ENCODE results near the gene RAB40A. TPM values are rescaled to one million over a fixed set of nuclear protein-coding genes. Genes with fewer than 3 reads are reported as not detected.
"Not testable (repeated sequence)": the region's sequence is repeated elsewhere in the genome, so short reads cannot be mapped to it uniquely, and the experiment has no call there.

Gene RAB40A
- total RNA-seq, 1 donor from 2014 or later: 0.36 TPM

DNA sequence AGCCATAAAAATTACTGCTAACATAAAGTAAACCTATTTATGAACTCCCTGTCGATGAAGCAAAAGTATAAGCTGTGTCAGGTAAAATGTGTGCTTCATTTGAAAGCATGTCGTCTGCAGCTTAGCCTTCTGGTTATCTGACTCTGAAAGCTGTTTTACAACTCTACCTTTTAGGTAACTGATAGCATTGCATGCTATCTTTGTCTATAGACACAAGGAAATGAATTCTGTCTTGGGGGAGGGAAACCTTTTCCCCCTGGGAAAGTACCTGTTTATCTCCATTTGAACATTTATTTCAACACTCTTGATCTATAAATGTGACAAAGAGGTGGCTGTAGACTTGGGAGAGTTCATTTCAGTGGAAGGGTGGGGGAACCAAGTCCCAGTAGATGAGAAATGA lies 51.4 kb downstream of the RAB40A start:
- H3K4me1 Mint-ChIP-seq (ENCODE audit: unreplicated experiment): peaks cover 6% of the 10 kb centered on the region
- DNase-seq (ENCODE audit: low spot score): no peak
- H3K4me3 Mint-ChIP-seq (ENCODE audit: unreplicated experiment): no peak overlapping the region
- TF ChIP-seq, protein P1, sequence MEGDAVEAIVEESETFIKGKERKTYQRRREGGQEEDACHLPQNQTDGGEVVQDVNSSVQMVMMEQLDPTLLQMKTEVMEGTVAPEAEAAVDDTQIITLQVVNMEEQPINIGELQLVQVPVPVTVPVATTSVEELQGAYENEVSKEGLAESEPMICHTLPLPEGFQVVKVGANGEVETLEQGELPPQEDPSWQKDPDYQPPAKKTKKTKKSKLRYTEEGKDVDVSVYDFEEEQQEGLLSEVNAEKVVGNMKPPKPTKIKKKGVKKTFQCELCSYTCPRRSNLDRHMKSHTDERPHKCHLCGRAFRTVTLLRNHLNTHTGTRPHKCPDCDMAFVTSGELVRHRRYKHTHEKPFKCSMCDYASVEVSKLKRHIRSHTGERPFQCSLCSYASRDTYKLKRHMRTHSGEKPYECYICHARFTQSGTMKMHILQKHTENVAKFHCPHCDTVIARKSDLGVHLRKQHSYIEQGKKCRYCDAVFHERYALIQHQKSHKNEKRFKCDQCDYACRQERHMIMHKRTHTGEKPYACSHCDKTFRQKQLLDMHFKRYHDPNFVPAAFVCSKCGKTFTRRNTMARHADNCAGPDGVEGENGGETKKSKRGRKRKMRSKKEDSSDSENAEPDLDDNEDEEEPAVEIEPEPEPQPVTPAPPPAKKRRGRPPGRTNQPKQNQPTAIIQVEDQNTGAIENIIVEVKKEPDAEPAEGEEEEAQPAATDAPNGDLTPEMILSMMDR (IDR thresholded peaks at IDR 0.05; ENCODE audit: unreplicated experiment): no peak
- no peaks in the 10 kb centered on the region for H3K36me3 Mint-ChIP-seq (ENCODE audit: low read depth, unreplicated experiment)
- H3K9me3 Mint-ChIP-seq (ENCODE audit: unreplicated experiment): no peaks in the 10 kb centered on the region
- H3K27ac Mint-ChIP-seq (ENCODE audit: unreplicated experiment): no peak overlapping the region
- H3K27me3 Mint-ChIP-seq (ENCODE audit: unreplicated experiment): no peaks in the 10 kb centered on the region

DNA sequence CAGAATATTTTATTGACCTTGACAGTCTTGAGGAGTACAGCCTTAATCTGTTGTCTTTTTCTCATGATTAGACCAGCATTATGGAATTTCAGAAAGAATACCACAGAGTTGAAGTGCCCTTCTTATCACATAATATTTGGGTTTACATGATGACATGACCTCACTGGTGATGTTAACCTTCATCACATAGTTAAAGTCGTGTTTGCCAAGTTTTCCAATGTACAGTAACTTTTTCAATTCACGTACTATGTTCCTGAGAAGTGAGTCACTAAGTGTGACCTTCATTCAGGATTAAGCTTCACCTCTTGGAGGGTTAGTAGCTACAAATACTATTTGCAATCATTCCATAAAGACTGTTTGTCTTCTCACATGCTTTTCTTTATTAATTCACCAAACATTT lies 52.1 kb downstream of the RAB40A start:
- H3K9me3 Mint-ChIP-seq (ENCODE audit: unreplicated experiment): no peaks in the 10 kb centered on the region
- peaks cover 8% of the 10 kb centered on the region for H3K4me1 Mint-ChIP-seq (ENCODE audit: unreplicated experiment)
- H3K36me3 Mint-ChIP-seq (ENCODE audit: low read depth, unreplicated experiment): no peaks in the 10 kb centered on the region
- TF ChIP-seq, protein P1 (IDR thresholded peaks at IDR 0.05; ENCODE audit: unreplicated experiment): no peak
- no peak overlapping the region for H3K4me3 Mint-ChIP-seq (ENCODE audit: unreplicated experiment)
- DNase-seq (ENCODE audit: low spot score): no peak
- no peaks in the 10 kb centered on the region for H3K27me3 Mint-ChIP-seq (ENCODE audit: unreplicated experiment)
- no peak overlapping the region for H3K27ac Mint-ChIP-seq (ENCODE audit: unreplicated experiment)

DNA sequence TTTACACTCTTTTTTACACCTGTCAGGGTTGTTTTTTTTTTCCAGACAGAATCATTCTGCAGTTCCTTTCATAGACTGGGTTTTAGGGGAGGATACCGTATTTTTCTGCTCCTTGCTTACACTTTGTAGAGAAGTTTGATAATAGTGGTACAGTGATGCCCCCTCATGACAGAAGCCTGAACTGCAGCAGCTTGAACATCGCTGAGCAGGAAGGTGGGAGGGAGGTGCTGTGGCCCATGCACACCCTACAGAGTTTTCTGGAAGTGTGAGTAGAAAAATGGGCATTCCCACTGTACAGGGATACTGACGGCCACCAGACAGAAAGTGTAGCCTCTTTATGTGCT lies 54.5 kb downstream of the RAB40A start:
- H3K27ac Mint-ChIP-seq (ENCODE audit: unreplicated experiment): no peak overlapping the region
- peaks cover 9% of the 10 kb centered on the region for H3K4me1 Mint-ChIP-seq (ENCODE audit: unreplicated experiment)
- no peak overlapping the region for H3K4me3 Mint-ChIP-seq (ENCODE audit: unreplicated experiment)
- peak; percentile 73 for DNase-seq (ENCODE audit: low spot score)
- no peaks in the 10 kb centered on the region for H3K27me3 Mint-ChIP-seq (ENCODE audit: unreplicated experiment)
- H3K9me3 Mint-ChIP-seq (ENCODE audit: unreplicated experiment): no peaks in the 10 kb centered on the region
- H3K36me3 Mint-ChIP-seq (ENCODE audit: low read depth, unreplicated experiment): no peaks in the 10 kb centered on the region
- TF ChIP-seq, protein P1 (IDR thresholded peaks at IDR 0.05; ENCODE audit: unreplicated experiment): peak; percentile 62

DNA sequence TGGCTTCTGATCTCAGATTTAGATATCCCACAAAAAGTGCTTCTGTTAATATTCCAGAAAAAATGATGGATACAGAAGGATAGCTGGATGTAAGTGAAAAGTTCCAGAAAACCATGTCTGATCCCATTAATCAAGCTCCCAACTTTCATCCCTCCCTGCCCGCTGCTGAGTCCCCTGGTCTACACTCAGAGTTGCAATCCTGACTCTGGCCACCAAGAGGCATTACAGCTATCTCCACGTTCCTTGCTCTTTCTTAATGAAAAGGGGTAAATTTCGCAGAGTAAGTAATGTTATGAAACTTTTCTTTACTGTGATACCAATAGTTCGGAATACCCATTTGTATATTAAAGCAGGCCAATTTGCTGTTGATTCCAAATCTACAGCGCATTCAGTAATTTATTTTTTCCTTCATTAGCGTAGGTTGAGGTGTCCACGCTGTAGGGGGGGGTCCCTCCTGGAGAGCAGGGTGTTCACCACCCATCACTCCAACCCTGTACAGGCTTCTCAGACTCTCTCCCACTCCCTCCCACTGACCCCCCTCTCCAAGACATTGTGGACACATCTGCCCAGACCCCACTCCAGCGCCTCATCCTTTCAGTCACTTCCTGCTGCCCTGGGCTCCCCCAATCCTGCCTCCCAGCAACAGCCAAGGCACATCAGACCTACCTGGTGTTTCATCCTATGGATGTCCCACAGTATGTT lies 55.1 kb downstream of the RAB40A start:
- no peak overlapping the region for H3K4me3 Mint-ChIP-seq (ENCODE audit: unreplicated experiment)

DNA sequence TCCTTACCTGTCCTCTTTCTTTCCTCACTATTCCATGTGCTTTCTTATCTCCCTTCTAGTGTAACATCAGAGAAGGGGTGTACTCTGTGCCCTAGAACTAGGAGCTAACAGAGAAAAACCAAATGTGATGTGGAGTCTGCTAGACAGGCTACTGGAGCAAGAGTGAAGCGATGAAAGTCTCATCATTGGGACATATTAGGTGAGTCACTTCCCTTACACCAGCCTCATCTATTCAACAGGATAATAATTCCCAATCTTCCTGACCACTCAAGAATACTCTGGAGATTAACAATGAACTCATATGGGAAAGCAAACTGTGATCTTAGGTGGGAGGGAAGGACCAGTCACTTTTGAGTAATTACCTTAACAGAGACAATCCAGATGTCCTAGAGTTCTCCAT lies 58.1 kb downstream of the RAB40A start:
- TF ChIP-seq, protein P1 (IDR thresholded peaks at IDR 0.05; ENCODE audit: unreplicated experiment): no peak
- Mint-ChIP-seq H3K4me3 (ENCODE audit: unreplicated experiment) (no peak overlapping the region), H3K27ac (ENCODE audit: unreplicated experiment) (no peak overlapping the region), H3K36me3 (ENCODE audit: low read depth, unreplicated experiment) (no peaks in the 10 kb centered on the region), H3K27me3 (ENCODE audit: unreplicated experiment) (no peaks in the 10 kb centered on the region), H3K9me3 (ENCODE audit: unreplicated experiment) (no peaks in the 10 kb centered on the region), H3K4me1 (ENCODE audit: unreplicated experiment) (peaks cover 9% of the 10 kb centered on the region)
- DNase-seq (ENCODE audit: low spot score): no peak

More for the DNA sequence above, 55.1 kb downstream of the RAB40A start:
- Mint-ChIP-seq H3K27ac (ENCODE audit: unreplicated experiment) (no peak overlapping the region), H3K36me3 (ENCODE audit: low read depth, unreplicated experiment) (no peaks in the 10 kb centered on the region), H3K27me3 (ENCODE audit: unreplicated experiment) (no peaks in the 10 kb centered on the region), H3K9me3 (ENCODE audit: unreplicated experiment) (no peaks in the 10 kb centered on the region), H3K4me1 (ENCODE audit: unreplicated experiment) (peaks cover 9% of the 10 kb centered on the region)
- TF ChIP-seq, protein P1 (IDR thresholded peaks at IDR 0.05; ENCODE audit: unreplicated experiment): no peak
- DNase-seq (ENCODE audit: low spot score): peak; percentile 22

DNA sequence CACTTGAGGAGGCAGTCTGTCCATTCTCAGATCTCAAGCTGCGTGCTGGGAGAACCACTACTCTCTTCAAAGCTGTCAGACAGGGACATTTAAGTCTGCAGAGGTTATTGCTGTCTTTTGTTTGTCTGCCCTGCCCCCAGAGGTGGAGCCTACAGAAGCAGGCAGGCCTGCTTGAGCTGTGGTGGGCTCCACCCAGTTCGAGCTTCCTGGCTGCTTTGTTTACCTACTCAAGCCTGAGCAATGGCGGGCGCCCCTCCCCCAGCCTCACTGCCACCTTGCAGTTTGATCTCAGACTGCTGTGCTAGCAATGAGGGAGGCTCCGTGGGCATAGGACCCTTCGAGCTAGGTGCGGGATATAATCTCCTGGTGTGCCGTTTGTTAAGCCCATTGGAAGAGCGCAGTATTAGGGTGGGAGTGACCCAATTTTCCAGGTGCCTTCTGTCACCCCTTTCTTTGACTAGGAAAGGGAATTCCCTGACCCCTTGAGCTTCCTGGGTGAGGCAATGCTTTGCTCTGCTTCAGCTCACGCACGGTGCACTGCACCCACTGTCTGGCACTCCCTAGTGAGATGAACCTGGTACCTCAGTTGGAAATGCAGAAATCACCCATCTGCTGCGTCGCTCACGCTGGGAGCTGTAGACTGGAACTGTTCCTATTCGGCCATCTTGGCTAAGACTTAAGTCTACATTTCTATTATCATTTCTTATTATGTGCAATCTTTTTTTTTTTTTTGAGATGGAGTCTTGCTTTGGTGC lies 59.1 kb downstream of the RAB40A start:
- not testable (repeated sequence) for H3K27ac Mint-ChIP-seq (ENCODE audit: unreplicated experiment); H3K4me3 Mint-ChIP-seq (ENCODE audit: unreplicated experiment); H3K9me3 Mint-ChIP-seq (ENCODE audit: unreplicated experiment); H3K27me3 Mint-ChIP-seq (ENCODE audit: unreplicated experiment); DNase-seq (ENCODE audit: low spot score); H3K36me3 Mint-ChIP-seq (ENCODE audit: low read depth, unreplicated experiment); H3K4me1 Mint-ChIP-seq (ENCODE audit: unreplicated experiment)
